Measurements from ENCODE around the gene MMADHC. TPM values are rescaled to one million over a fixed set of nuclear protein-coding genes. Genes with fewer than 3 reads are reported as not detected.

Gene MMADHC
- total RNA-seq, 1 donor from 2014 or later: 87.3 TPM

- no peak for DNase-seq (ENCODE audit: extremely low spot score, unreplicated experiment)
- Mint-ChIP-seq H3K27ac (peak overlapping the region; percentile 25), H3K36me3 (peaks cover 48% of the 10 kb centered on the region), H3K9me3 (no peaks in the 10 kb centered on the region), H3K4me1 (ENCODE audit: unreplicated experiment) (peaks cover 27% of the 10 kb centered on the region), H3K27me3 (no peaks in the 10 kb centered on the region), H3K4me3 (no peak overlapping the region)
- TF ChIP-seq CTCF (conservative IDR thresholded peaks at IDR 0.05): no peak
These were observed 7.3 kb downstream of the MMADHC start for GRCh38 chr2:149579972-149580882.

GRCh38 chr2:149577269-149577668 is 10.3 kb downstream of the MMADHC start:
- Mint-ChIP-seq H3K9me3 (no peaks in the 10 kb centered on the region), H3K27me3 (no peaks in the 10 kb centered on the region), H3K4me3 (no peak overlapping the region), H3K4me1 (ENCODE audit: unreplicated experiment) (peaks cover 16% of the 10 kb centered on the region), H3K36me3 (peaks cover 40% of the 10 kb centered on the region), H3K27ac (peak overlapping the region; percentile 8)
- no peak for DNase-seq (ENCODE audit: extremely low spot score, unreplicated experiment)
- TF ChIP-seq CTCF (conservative IDR thresholded peaks at IDR 0.05): no peak

DNA sequence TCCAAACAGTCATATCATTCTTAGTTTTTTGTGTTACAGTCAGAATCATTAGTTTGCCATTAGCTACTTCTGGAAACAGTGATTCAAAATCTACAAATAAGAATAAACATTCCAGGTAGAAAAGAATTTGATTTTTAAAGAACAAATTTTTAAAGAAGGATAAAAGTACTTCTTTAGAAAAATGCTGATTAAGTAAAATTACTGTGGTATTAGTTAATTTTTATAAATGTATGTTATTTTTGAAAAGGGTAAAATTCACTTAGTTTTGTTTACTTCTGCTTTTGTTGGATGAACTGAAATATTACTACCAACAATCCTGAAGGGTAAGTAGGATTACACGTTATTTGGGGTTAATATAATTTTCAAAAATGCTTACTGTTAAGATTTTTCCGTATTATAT is 11.8 kb downstream of the MMADHC start:
- Mint-ChIP-seq H3K9me3 (no peaks in the 10 kb centered on the region), H3K27ac (no peak overlapping the region), H3K4me1 (ENCODE audit: unreplicated experiment) (peaks cover 9% of the 10 kb centered on the region), H3K27me3 (no peaks in the 10 kb centered on the region), H3K36me3 (peaks cover 35% of the 10 kb centered on the region), H3K4me3 (no peak overlapping the region)
- TF ChIP-seq CTCF (conservative IDR thresholded peaks at IDR 0.05): no peak
- DNase-seq (ENCODE audit: extremely low spot score, unreplicated experiment): no peak

DNA sequence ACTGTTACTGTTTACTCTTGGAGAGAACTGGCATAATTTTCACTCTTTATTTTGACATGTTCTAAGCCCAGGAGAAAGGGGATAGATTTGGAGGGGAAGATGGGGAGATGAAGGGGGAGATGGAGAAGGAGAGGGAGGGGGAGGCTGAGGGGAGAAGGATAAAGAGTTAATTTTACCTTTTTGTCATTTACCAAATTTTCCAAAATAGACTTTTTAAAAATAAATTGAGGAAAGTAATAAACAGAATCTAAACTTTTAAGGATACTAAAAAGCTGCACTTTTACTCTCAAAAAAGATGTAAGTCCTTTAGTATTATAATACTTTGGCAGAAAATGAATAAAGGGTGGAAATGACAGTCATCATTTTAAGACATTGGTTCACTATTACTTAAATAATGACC is 12.3 kb downstream of the MMADHC start:
- peaks cover 9% of the 10 kb centered on the region for H3K4me1 Mint-ChIP-seq (ENCODE audit: unreplicated experiment)
- no peaks in the 10 kb centered on the region for H3K27me3 Mint-ChIP-seq
- H3K27ac Mint-ChIP-seq: no peak overlapping the region
- no peak for DNase-seq (ENCODE audit: extremely low spot score, unreplicated experiment)
- H3K36me3 Mint-ChIP-seq: peaks cover 30% of the 10 kb centered on the region
- no peak overlapping the region for H3K4me3 Mint-ChIP-seq
- no peaks in the 10 kb centered on the region for H3K9me3 Mint-ChIP-seq
- TF ChIP-seq CTCF (conservative IDR thresholded peaks at IDR 0.05): no peak

DNA sequence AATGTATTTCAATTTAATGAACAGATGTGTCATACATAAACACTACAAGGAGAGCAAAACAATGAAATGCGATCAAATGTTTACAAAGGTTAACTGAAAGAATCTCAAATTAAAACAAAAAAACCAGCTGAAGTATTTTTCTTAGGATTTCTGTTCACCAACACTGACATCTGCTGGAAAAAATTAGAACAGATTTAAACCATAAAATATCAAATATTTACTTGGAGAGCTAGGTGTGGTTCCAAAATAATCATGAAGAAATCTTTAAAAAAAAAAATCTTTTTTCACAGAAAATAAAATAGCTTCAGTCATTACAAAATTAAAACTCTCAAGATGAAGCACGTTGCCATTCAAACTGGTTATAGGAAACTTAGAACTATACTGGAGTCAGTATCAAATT is 13.8 kb downstream of the MMADHC start:
- no peak for DNase-seq (ENCODE audit: extremely low spot score, unreplicated experiment)
- Mint-ChIP-seq H3K27ac (no peak overlapping the region), H3K9me3 (no peaks in the 10 kb centered on the region), H3K4me3 (no peak overlapping the region), H3K27me3 (no peaks in the 10 kb centered on the region), H3K36me3 (peaks cover 27% of the 10 kb centered on the region), H3K4me1 (ENCODE audit: unreplicated experiment) (peaks cover 9% of the 10 kb centered on the region)
- peak; percentile 71 for TF ChIP-seq CTCF (conservative IDR thresholded peaks at IDR 0.05)
